Glomerular visceral epithelial cell (primary cell): ENCODE measurements around the gene RAB5A.
"Not testable (repeated sequence)": the region's sequence is repeated elsewhere in the genome, so short reads cannot be mapped to it uniquely, and the experiment has no call there.

Source experiments
- DNase-seq: peaks from one replicate; pipeline ENCODE4 v3.0.0-alpha.2; 2016; ENCODE audit errors: extremely low spot score

RAB5A gene, protein sequence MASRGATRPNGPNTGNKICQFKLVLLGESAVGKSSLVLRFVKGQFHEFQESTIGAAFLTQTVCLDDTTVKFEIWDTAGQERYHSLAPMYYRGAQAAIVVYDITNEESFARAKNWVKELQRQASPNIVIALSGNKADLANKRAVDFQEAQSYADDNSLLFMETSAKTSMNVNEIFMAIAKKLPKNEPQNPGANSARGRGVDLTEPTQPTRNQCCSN

DNA sequence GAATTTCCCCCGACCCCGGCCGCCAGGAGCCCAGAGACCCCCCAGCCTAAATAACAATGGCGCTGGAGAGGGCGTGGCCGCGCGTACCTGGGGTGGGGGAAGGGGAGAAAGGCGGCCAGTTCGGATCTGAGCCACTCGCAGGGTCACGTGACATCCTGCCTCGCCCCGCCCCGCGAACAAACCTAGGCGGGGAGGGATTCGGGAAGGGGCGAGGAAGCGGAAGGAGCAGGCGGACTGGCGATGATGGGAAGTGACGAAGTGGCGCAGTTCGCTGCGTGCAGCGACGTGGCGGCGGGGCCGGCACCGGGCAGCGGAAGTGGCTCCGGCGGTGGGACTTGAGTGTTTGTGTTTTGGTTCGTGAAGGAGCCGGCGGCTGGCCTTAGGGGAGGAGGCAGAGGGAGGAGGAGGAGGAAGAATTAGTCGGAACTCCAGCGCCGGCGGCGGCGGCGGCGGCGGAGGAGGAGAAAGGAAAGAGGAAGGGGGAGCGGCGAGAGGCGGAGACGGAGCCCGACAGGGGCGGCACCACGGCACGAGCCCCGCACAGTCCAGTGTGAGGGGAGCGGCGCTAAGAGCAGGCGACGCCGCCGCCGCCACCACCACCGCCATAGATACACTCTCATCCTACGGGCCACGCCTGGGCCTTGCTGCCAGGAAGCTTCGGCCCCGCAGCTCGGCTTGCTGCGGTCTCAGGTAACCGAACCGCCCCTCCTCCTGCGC is at the start of gene RAB5A:
TSS of gene RAB5A (plus strand) at position 266 of the 717 bp plus-strand sequence. CDS start 3,802 bp downstream, outside the sequence.
- peak; percentile 98 for DNase-seq

DNA sequence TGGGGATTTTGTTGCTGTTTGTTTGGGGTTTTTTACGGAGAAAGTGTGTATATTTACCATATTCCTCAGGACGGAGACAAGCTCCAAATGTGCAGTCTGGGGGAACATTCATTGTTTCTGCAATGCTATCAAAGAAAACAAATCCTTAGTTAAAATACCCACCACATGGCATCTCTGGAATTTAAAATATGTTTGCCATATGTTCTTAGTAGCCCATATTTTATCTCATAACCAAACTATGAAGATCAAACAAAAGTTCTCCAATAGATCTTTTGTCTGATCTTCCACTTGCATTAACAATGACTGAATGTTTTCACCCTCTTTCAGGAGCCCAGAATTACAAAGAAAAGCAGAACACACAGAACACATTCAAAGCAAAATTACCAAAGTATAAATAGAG is 48.2 kb upstream of the RAB5A start:
- peak; percentile 35 for DNase-seq

DNA sequence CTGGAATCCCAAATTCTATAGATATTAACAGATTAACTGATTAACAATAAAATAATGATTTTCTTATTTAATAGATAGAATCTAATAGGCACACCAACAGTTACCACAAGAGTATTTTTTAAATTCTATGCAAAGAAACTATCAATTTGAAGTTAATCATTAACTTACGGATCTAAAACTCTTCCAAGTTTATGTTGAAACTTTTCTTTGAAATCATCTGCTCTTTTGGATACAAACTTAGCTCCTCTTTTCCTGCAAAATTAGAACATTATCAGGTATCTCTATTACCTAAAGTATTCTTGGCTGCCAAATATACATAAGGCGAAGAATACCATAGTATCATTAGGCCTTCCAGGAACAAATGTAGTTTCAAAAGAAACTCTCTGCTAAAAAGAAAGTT is 47.6 kb upstream of the RAB5A start:
- no peak for DNase-seq

DNA sequence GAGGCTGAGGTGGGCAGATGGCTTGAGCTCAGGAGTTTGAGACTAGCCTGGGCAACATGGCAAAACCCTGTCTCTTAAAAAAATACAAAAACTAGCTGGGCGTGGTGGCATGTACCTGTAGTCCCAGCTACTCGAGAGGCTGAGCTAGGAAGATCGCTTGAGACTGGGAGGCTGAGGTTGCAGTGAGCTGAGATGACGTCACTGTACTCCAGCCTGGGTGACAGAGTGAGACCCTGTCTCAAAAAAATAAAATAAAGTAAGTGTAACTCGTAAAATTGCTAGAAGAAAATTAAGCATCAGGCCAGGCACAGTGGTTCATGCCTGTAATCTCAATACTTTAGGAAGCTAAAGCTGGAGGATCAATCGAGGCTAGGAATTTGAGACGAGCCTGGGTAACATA is 47.1 kb upstream of the RAB5A start:
- not testable (repeated sequence) for DNase-seq

DNA sequence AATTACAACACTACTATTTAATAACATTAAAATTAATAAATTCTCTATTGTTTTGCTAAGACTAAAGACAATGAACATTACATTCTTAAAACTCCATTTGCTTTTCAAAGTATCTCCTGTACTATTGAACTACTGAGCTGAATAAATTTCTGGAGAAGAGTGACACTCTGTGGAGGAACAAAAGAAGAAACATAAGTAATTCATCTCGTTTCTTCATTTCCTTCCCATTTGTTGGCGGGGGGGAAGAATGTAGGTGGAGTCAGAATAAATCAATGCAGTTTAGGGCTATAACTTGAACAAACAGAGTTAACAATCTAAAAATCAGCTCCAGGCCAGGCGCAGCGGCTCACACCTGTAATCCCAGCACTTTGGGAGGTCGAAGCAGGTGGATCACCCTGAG is 45.6 kb upstream of the RAB5A start:
- no peak for DNase-seq

DNA sequence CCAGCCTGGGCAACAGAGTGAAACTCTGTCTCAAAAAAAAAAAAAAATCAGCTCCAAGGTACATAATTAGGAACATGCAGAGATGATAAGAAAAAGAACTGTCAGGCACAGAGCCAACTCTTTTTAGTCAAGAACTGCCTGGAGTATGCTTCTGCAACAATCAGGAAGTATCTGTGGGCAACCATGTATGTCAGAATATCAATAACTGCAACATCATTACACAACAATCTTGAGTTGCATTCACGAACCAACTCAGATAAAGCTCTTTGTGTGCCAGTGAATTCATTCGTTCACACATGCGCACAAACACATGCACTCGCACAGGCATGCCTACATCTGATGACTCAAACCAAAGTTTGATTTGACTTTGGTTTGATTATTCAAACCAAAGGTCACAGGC is 45.0 kb upstream of the RAB5A start:
- no peak for DNase-seq

DNA sequence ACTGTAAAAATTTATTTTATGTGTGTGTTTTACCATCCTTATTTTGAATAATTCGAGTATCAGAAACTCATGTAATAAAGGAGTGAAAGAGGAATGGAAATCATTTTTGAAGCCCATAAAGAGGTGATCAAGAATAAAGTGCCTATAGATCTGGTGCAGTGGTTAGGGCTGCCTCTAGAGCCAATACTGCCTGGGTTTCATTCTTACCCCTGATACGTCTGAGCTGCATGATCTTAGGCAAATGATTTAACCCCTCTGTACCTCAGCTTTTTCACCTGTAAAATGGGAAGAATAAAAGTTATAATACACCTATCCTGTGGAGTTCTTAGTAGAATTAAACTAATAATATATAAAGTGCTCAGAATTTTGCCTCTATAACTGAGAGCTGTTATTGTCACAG is 43.2 kb upstream of the RAB5A start:
- DNase-seq, result no peak

DNA sequence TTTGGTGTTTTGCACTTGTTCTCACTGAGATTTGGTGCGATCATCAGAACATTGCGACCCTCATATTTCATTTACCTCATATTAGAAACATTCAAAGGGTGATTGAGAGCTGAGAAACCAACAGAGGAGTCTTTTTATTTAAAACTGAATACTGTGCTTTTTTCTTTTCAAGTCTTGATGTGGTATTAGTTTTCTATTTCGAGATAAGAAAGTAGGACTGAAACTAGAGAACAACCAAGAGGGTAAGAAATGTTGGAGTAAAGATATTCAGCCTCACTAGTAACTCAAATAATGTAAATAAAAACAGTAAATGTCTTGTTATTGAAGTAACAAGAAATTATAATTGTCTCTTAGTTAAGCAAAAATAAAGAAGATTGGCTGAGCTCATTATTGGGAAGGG is 39.4 kb upstream of the RAB5A start:
- no peak for DNase-seq

DNA sequence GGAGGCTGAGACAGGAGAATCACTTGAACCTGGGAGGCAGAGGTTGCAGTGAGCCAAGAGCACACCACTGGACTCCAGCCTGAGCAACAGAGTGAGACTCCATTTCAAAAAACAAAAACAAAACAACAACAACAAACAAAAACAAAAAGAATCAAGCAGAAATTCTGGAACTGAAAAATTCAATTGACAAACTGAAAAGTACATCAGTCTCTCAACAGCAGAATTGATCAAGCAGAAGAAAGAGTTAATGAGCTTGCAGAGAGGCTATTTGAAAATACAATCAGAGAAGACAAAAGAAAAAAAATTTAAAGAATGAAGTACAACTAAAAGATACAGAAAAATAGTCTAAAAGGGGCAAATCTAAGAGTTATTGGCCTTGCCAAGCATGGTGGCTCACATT is 35.4 kb upstream of the RAB5A start:
- no peak for DNase-seq

DNA sequence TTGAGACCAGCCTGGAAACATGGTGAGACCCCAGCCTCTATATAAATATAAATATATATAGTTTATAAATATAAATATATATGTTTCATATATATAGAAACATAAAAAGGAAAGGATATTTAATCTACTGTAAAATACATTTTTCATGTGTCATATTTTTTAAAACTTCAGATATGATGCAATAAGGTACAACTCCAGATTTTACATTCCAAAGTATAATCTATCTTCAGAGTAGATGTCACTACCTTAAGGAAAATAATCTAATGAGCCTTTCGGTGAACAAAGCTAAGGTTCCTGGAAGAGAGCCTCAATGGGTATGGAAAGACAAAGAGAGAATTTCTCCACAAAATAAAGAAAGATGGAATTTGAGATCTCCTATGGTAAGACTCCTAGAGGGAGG is 29.7 kb upstream of the RAB5A start:
- no peak for DNase-seq

DNA sequence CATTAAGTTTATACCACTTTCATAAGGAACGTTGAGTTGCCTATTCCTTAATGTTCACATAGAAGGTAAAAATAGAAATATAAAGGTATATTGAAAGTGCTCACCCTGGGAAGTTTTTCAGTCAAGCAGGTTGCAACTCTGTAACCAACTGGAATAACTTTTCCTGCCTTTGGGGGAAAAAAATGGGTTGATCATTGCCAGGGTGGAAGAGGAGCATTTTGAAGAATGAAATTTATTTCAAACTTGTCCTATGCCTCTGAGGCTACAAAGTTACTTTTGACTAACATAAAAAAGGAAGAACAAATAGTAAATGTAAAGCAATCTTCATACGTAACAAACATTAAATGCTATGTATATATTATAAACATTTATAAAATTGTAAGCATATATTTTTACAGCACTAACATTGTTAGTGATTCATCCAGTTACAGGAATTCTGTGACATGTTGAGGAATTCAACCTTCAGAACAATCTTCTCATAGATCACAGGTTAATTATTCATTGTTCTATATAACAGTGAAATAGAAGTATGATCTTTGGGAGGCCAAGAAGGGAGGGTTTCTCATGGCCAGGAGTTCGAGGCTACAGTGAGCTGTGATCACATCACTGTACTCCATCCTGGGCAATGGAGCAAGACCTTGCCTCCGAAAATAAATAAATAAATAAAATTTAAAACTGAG is 26.4 kb upstream of the RAB5A start:
- peak; percentile 16 for DNase-seq

DNA sequence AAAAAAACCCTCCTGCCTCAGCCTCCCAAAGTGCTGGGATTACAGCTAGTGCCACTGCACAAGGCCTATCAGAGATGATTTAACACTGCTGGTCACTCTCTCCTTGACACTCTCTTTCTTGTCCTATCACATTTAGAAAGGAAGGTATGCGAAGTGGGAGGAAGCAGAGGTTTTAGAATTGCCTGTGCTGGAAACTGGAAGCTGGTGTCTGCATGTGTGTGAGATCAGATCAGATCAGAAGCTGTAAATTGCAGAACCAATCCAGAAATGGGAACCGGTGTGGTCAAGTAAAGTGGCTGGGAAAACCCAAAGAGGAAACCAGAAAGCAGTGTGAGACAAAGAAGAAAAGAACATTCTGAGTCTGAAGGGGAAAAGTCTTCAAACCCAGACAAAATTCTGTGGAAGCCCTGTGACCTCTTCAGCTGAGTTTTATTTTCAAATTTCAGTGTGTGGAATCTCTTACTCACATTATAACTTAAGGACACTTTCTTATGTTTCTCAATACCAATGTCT is 15.7 kb upstream of the RAB5A start:
- no peak for DNase-seq

DNA sequence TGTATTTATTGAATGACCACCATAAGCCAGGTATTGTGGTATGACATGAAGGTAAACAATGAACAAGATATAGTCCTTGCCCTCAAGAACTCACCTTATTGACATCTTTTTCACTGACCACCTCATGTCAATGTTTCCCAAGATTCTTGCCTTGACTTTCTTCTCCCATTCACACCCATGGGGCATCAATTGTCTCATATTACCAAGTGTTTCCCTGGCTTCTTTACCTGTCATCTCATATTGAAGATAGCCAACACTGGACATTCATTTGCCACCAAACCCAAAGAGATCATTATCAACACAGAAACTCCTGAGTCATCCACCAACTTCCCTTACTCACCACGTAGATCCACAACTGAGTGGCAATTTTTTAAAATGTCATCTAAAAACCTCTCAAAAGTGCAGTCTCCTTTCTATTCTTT is 15.1 kb upstream of the RAB5A start:
- DNase-seq, result no peak

DNA sequence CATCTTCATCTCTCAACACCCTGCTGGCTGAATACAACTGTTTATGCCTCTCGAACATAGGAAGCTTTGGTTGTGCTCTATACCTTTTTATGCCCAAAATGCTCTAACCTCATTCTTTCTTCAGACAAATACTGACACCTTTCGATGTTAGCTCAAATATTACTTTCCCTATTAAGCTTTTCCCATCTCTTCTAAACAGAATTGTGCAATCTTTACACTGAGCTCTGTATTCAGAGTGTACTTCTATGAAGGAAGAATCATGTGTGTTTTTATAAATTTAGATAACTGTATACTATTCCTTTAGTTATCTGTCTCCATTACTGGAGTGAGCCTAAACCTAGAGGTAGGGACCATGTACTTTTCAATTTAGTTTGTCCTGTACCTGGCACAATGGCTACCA is 14.5 kb upstream of the RAB5A start:
- no peak for DNase-seq

DNA sequence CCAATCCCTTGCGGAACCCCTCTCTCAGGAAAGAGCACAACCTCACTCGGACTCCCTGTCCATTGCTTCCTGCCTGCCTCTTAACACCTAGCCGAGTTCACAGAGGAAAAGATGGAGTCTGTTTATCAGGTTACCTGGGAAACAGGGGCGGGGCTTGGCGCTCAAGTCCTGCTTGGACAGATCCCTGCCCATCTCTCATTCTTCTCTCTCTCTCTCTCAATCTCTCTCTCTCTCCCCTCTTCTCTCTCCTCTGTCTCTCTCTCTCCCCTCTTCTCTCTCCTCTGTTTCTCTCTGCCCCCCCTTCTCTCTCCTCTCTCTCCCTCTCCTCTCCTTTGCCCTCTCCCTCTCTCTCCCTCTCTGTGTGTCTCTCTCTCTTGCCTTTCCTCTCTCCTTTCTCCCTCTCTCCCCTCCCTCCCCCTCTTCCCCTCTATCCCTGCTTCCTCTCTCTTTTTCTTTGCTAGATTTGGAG is 12.8 kb upstream of the RAB5A start, which contains the start of gene EFHB:
TSS of gene EFHB (minus strand) at position 120 of the 469 bp plus-strand sequence. CDS start 199 bp downstream, outside the sequence.
- no peak for DNase-seq

DNA sequence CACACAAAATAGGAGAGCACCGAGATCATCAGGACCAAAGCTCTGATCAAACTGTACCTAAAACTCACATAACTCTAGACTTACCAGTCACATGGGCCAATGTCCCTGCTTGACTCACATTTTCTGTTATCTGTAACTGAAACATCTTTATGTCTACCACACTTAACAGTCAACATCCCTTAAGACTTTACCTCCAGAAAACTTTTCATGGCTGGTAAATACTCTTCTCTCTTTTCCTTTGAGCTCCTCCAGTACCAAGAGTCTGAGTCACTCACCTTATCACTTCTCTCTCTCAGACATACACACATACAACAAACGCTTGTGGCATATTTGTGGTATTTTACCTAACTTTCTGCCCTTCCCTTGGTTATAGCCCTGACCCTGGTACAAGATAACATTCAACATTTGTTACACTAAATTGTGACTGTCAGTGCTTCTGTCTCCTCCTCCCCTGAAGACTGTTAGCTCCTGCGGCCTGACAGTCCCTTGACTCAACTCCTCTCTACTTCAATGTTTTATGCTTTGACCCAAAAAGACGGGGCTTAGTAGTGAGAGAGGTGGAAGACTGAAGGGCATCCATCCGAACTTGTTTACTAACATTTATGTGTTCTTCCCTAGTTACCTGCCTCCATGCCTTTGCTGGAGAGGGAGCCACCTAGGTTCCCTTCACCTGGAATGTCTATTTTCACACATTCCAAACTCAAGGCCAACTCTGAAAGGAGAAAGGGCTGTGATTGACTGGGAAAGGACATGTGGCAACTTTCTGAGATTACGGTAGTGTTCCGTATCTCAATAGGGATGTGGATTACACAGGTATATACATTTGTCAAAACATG is 9.2 kb upstream of the RAB5A start:
- DNase-seq, result no peak

DNA sequence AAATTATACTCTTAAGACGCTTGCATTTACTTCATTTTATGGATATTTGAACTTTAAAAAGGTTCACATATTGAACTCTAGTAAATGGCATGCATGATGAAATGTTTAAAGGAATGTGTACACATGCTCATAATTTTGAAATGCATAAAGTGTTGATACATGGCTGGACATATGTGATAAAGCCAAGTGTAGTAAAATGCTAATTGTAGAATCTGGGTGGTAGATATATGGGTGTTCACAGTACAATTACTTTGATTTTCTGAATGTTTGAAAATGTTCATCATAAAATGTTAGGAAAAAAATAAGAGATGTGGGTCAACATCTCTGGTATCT is 8.6 kb upstream of the RAB5A start:
- no peak for DNase-seq

DNA sequence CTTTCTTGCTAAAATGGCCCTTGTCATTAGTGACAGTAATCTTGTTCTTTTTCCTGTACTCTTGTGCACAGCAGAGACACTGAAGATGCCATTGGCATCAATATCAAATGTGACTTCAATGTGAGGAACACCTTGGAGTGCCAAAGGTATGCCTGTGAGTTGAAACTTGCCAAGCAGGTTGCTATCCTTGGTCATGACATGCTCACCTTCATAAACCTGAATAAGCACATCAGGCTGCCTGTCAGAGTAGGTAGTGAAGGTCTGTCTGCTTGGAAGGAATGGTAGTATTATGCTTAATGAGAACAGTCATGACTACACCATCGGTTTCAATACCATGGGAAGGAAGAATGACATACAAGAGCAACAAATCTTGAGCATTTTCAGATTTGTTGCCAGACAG is 6.3 kb upstream of the RAB5A start:
- no peak for DNase-seq

DNA sequence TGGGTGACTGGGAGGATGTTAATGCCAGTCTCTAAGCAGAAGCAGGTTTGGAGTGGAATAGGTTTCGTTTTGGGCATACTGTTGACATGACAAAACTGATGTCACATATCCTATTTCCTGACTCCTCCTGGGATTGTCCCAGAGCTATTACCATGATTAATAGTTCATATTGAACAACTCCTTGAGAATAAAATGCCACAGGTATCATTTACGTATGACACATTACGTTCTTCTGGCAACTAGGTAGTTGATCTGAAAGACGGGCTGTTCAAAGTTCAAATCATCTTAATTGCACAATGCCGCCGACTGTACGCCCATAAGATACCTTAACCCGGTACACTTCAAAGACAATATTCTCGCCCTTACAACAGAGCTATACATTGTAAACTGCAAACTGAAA is 1.4 kb upstream of the RAB5A start:
- DNase-seq, result no peak

DNA sequence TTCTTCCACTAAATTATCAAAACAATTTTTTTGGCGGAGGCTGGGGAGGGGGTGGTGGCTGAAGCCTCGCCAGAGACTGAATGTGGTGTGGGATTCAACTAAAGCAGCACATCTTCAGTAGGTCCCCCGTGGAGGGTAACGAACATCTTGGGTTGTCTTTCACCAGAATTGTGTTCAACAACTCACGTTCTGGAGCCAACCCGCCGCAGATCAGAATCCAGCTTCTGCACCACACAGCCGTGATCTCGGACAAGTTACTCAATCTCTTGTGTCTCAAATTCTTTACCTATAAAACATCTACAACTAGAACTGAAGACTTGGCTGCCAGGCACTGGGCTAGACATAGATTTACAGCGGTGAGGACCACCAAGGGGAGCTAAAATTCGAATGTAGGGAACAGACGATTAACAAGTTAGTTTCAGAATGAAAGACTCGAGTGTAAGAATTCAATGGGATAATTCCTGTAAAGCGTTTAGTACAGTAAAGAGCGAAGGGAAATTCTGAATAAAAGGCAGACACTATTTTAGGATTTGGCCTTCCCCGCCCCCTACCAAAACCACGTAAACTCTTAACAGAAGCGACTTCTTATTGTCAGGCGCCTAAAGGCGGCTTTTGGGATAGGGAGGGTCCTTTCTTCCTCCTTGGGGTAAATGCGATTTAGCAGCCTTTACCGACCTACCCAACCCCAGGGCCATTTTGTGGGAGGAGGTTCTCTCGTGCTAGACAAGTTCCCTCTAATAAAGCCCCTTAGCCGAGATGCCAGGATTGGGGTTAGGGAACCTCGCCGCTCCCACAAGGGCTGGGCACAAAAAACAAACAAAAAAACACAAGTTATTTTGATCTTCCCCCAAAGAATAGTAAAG is 697 bp upstream of the RAB5A start:
- DNase-seq, result no peak
